ENCODE measurements around the gene SLC35F4.

- no peak for TF ChIP-seq EZH2 (IDR thresholded peaks at IDR 0.05; ENCODE audit: borderline replicate concordance, low read length)
- TF ChIP-seq CTCF (conservative IDR thresholded peaks at IDR 0.05 in 1 of 2, IDR thresholded peaks at IDR 0.05 in 1 of 2; ENCODE audit: extremely low read depth in 1 of 2, insufficient read depth in 1 of 2, low read depth in 1 of 2, low read length in 2 of 2) = no peak
Observed at GRCh38 chr14:57883061-57883460, 17.2 kb upstream of the SLC35F4 start.

Measured in mammary epithelial cell (primary cell).